SH-SY5Y (cell line): ENCODE measurements around the gene CAMTA1.

Experiments
- GATA2 ChIP-seq: IDR thresholded peaks from 2 replicates; pipeline ENCODE4 v1.6.1; 2011; ENCODE audit warnings: mild to moderate bottlenecking, low read depth, low read length
- GATA3 ChIP-seq: IDR thresholded peaks from 2 replicates; pipeline ENCODE4 v1.6.1; 2011; ENCODE audit warnings: low read depth, mild to moderate bottlenecking, low read length, moderate library complexity

CAMTA1 gene

DNA sequence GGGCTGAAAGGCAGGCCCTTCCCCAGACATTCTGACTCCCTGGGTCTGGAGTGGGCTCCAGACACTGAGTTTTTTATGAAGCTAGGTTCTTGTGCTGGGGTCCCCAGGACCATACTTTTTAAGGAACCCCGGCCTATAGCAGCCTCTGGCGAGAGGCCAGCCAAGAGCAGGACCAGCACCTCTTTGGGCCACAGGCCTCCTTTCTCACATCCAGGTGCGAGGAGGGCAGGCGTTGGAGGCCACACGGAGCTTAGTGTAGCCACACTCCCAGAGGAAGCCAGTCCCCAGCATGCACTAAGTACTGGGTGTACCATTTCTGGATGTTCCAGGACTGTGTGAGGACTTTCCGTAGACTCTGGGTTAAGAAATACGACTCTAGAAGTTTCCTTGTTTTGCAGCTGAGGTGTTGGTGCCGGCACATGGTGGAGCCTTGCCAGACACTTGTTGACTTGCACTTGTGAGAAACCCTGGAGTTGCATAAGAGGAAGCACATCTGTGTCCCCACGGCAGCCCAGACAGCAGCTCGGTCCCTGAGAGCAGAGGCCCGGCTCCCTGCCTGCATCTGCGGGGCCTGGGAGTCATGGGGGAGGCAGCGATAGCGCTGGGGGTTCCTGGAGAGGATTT, 863.6 kb downstream of the CAMTA1 start:
- TF ChIP-seq GATA2 (no peak), GATA3 (no peak)

DNA sequence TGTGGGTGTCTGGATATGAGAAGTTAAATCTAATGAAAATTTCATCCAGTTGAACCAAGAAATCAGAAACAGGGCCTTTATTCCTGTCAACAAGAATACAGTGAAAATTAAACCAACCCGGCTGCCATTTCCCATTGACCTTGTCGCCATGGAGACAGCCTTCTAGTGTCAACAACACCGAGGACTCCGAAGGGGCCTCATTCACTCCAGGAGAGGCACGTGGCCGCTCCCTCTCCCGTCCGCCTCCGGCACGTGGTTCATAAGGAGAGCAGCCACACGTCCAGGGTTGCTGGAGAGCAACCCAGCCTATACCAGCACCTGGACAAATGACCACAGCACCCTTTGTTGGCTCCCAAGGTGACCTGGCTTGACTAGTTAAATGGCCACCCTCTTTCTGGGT, 865.5 kb downstream of the CAMTA1 start:
- TF ChIP-seq GATA3 (no peak), GATA2 (no peak)

DNA sequence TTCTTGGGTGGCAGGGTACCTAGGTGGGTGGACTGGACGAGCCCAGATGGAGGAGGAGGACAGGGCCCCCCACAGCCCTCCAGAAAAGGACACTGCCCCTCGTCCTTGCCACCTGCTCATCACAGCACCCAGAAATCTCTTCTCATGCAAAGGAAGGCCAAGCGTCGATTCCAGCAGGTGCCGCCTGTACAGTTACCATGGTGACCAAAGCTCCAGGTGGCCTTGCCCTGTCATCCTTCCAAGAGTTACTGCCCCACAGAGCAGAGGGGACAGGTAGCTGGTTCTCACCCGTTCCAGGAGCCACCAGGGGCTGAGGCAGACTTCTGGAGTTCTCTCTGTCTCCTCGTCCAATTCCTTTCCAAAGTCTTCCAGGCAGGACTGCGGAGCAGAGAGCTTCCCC, 865.9 kb downstream of the CAMTA1 start:
- TF ChIP-seq GATA3 (no peak), GATA2 (no peak)

DNA sequence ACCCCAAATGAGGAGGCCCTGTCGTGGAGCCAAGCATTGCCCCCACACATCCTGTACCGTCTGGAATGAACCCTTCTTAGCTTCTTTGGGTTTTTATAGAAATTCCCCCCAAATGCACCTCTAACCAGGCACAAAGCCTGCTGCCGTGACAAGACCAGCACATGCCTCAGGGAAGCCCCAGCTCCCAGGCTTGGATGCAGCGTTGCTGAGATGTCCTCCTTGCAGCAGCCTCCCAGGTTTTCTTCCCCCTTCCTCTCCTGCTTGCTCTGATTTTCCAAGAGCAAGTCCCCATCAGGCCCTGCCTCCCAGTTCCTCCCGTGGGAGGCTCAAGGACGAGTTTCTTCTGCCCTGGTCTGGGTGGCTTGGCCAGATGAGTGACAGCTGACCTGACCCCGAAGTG, 866.8 kb downstream of the CAMTA1 start:
- no peak for TF ChIP-seq GATA2
- TF ChIP-seq GATA3 = no peak

DNA sequence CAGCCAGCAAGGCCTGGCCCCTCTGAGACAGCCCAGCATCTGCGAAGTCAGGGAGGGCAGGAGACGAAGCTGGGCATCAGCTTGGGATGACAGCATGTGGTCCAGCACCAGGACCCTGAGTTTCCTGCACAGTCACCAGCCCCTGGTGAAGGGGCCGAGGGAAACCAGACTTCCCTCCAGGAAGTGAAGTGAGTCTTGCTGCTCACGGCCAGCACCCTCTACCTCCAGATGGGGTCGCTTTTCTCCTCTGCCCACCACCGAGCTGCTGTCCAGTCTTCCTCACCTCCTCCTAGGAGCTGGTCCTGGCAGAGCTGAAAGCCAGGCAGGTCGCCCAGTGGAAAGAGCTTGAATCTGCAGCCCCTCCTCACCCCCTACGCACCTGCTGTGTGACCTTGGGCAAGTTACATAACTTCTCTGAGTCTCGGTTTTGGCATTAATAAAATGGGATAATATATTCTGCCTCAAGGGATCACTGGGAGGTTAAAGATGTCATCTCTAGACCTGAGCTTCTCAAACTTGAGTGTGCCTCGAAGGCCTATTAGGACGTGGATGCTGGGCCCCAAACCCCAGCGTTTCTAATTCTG, 867.4 kb downstream of the CAMTA1 start:
- TF ChIP-seq GATA2 = no peak
- TF ChIP-seq GATA3 = no peak

DNA sequence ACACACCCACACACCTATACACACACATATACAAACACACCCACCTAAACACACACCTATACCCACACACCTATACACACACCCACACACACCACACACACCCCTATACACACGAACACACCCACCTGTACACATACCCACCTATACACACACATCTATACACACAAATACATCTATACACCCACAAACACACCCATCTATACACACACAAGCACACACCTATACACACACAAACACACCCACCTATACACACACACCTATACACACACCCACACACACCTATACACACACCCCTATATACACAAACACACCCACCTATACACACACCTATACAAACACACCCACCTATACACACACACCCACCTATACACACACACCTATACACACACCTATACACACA, 869.5 kb downstream of the CAMTA1 start:
- TF ChIP-seq GATA3 = no peak
- no peak for TF ChIP-seq GATA2

DNA sequence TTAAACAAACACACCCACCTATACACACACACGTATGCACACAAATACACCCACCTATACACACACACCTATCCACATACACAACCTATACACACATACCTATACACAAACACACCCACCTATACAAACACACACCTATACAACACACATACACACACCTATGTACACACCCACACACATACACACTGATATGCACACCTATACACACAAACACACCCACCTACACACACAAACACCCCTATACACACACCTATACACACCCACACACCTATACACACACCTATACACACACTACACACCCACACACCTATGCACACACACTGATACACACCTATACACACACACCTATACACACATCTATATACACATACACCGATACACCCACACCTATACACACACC, 870.1 kb downstream of the CAMTA1 start:
- TF ChIP-seq GATA3 (no peak), GATA2 (no peak)

DNA sequence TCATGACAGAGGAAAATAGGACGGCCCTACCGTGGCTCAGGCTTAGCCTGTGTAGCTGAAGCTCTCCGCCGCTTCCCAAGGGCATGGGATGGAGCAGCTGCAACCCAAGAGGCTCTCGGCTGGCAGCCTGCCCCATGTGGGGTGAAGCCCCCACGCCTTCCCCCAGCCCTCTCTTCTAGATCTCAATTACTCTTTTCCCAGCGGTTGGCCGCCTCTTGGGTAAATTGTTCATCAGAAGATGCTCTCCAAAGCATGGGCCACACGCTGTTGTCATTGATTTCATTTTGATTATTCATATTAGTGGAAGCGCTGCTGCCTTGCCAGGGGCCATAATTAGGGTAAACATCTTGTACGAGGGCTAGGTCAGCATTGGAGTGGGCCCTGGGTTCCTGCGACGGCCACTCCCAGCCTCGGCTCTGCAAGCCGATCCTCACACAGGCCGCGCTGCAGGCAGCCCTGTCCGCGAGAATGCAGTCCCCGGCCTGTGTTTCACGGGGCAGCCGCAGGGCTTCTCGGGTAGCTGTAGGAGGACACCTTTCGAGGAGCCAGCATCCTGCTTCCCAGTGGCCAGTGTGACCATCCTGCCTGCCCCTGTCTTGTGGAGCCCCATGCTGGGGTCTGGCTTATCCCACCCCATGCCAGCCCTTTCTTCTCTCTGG, 871.4 kb downstream of the CAMTA1 start:
- TF ChIP-seq GATA2 (no peak), GATA3 (no peak)

DNA sequence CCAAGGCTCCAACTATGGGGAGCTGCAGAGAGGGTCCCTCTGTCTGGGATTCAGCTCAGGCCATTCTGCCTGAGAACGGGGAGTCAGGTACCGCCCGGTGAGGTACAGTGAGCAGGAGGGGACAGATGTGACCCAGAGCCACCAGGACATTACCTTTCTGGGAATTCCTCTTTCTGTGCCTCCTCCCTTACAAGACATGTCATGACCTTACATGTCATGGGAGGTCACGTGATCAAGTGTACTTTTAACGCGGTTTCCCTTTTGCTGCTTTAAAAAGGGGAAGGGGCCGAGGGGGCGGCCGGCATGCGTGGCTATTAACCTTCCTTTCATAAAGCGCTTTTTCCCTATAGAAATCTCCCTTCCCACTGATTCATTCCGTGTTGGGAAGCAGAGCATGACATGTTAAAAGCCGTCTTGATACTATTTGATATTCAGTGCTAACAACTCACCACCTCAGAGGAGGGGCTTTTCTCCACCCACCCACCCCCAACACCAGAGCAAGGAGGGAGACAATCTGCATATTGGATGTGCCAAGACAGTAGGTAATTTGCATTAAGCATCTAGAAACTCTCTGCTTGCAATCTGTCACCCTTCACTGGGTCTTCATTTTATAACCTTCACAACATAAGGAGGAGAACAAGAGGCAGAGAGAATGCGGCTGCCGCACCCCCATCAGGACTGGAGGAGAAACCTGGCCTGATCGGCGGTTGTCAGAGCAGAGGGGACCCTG, 872.2 kb downstream of the CAMTA1 start:
- TF ChIP-seq GATA3 = no peak
- TF ChIP-seq GATA2 = no peak

DNA sequence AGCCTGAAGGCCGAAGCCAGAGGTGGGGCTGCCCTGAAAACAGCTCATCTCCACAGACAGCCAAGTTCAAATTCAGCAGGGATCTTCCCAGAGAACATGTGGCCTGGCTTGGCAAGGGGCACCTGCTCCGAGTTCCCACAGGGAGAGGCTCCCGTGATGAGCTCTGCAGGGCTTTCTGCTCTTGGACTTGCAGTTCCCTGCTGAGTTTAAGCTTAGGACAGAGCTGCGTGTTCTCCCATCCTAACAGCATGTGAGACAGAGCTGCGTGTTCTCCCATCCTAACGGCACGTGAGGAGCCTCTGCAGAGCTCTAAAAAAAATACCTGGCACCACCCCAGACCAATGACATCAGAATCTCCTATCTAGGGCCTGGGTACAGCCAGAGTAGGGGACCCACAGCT, 872.8 kb downstream of the CAMTA1 start:
- no peak for TF ChIP-seq GATA3

DNA sequence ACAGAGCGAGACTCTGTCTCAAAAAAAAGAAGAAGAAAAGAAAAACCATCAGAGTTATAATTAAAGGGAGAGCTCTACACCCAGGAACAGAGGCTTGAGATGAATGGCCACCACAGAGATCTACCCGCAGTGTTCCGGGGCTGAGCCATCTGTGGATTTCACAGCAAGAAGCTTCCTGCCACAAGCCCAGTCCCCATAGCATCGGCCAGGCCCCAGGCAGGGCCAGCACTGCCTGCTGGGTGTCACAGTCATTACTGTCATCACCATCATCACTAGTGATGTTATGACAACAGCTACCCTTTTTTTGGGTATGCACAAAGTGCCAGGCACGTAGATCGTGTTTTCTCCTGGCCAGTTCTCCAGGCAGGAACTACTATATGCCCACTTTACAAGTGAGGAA, 874.3 kb downstream of the CAMTA1 start:
- TF ChIP-seq GATA2 (no peak), GATA3 (no peak)

DNA sequence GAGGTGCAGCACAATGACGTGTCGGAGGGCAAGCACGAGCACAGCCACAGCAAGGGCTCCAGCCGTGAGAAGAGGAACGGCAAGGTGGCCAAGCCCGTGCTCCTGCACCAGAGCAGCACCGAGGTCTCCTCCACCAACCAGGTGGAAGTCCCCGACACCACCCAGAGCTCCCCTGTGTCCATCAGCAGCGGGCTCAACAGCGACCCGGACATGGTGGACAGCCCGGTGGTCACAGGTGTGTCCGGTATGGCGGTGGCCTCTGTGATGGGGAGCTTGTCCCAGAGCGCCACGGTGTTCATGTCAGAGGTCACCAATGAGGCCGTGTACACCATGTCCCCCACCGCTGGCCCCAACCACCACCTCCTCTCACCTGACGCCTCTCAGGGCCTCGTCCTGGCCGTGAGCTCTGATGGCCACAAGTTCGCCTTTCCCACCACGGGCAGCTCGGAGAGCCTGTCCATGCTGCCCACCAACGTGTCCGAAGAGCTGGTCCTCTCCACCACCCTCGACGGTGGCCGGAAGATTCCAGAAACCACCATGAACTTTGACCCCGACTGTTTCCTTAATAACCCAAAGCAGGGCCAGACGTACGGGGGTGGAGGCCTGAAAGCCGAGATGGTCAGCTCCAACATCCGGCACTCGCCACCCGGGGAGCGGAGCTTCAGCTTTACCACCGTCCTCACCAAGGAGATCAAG, 878.3 kb downstream of the CAMTA1 start:
- TF ChIP-seq GATA2 (no peak), GATA3 (no peak)

DNA sequence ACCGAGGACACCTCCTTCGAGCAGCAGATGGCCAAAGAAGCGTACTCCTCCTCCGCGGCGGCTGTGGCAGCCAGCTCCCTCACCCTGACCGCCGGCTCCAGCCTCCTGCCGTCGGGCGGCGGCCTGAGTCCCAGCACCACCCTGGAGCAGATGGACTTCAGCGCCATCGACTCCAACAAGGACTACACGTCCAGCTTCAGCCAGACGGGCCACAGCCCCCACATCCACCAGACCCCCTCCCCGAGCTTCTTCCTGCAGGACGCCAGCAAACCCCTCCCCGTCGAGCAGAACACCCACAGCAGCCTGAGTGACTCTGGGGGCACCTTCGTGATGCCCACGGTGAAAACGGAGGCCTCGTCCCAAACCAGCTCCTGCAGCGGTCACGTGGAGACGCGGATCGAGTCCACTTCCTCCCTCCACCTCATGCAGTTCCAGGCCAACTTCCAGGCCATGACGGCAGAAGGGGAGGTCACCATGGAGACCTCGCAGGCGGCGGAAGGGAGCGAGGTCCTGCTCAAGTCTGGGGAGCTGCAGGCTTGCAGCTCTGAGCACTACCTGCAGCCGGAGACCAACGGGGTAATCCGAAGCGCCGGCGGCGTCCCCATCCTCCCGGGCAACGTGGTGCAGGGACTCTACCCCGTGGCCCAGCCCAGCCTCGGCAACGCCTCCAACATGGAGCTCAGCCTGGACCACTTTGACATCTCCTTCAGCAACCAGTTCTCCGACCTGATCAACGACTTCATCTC, 879.1 kb downstream of the CAMTA1 start:
- TF ChIP-seq GATA3 (no peak), GATA2 (no peak)

DNA sequence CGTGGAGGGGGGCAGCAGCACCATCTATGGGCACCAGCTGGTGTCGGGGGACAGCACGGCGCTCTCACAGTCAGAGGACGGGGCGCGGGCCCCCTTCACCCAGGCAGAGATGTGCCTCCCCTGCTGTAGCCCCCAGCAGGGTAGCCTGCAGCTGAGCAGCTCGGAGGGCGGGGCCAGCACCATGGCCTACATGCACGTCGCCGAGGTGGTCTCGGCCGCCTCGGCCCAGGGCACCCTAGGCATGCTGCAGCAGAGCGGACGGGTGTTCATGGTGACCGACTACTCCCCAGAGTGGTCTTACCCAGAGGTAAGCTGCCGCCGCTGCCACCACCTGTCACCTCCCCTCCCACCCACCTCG, 879.6 kb downstream of the CAMTA1 start:
- TF ChIP-seq GATA2 (no peak), GATA3 (no peak)
